Panc1 (cell line): ENCODE data around the gene ARL2BP. TPM values are rescaled to one million over a fixed set of nuclear protein-coding genes. Genes with fewer than 3 reads are reported as not detected.
"Not testable (repeated sequence)": the region's sequence is repeated elsewhere in the genome, so short reads cannot be mapped to it uniquely, and the experiment has no call there.

Experiments
- ATAC-seq: fragments of 200-7000 bp; cut with Tn5 transposase; 2 replicates; pipeline ENCODE4 v1.9.1; 2020; ENCODE audit warnings: mild to moderate bottlenecking, moderate library complexity
- BruUV-seq: library from RNA; stranded (reverse); fragments of 400-500 nt; replicated peaks from 2 replicates; lab custom pipeline; 2021; lab: Mats Ljungman, UMichigan
- CTCF ChIA-PET: fragments of 300-600 bp; sonication (Branson Sonifier 250); formaldehyde crosslinking; loops from one replicate; lab custom pipeline; 2022; ENCODE audit warnings: antibody characterized with exemption; lab: Charles Lee
- POLR2A ChIA-PET: fragments of 300-600 bp; sonication (Branson Sonifier 250); formaldehyde crosslinking; loops from one replicate; lab custom pipeline; 2022; ENCODE audit warnings: antibody characterized with exemption; lab: Charles Lee
- DNase-seq: peaks from one replicate; pipeline ENCODE4 v3.0.0-alpha.2; 2010; ENCODE audit warnings: low read depth, low spot score
- H3K27ac ChIP-seq: 2 replicates; pipeline ENCODE4 v1.5.1; 2011; ENCODE audit warnings: mild to moderate bottlenecking, low read length, inconsistent platforms
- H3K27me3 ChIP-seq: fragments of 200-500 bp; sonication (Bioruptor generic); 2 replicates; pipeline ENCODE4 v1.6.0; 2014; ENCODE audit warnings: low read length, inconsistent platforms; ENCODE audit not compliant: control insufficient read depth, insufficient read depth
- H3K36me3 ChIP-seq: fragments of 200-500 bp; sonication (Bioruptor generic); 2 replicates; pipeline ENCODE4 v1.5.1; 2014; ENCODE audit warnings: inconsistent platforms, mild to moderate bottlenecking, low read length, moderate library complexity; ENCODE audit not compliant: control insufficient read depth, insufficient read depth
- H3K4me1 ChIP-seq: 2 replicates; pipeline ENCODE4 v1.5.1; 2011; ENCODE audit warnings: inconsistent platforms, mild to moderate bottlenecking, low read length, moderate library complexity; ENCODE audit not compliant: control insufficient read depth, insufficient read depth
- H3K4me3 ChIP-seq, 2 experiments: 2 replicates each; pipeline ENCODE4 v1.5.1; 2011 to 2012; ENCODE audit warnings: low read depth in 2 of 2, low read length in 2 of 2, mild to moderate bottlenecking in 2 of 2, inconsistent platforms in 1 of 2, moderate library complexity in 1 of 2
- H3K9me3 ChIP-seq: fragments of 200-500 bp; sonication (Bioruptor generic); 2 replicates; pipeline ENCODE4 v1.5.1; 2014; ENCODE audit warnings: low read depth, mild to moderate bottlenecking, inconsistent platforms, low read length, moderate library complexity; ENCODE audit not compliant: control insufficient read depth, insufficient read depth
- CTCF ChIP-seq: fragments of 450-650 bp; IDR thresholded peaks from 2 replicates; pipeline ENCODE4 v1.5.1; 2017; ENCODE audit warnings: mild to moderate bottlenecking
- POLR2AphosphoS5 ChIP-seq: IDR thresholded peaks from 2 replicates; pipeline ENCODE4 v1.6.1; 2012; ENCODE audit warnings: mild to moderate bottlenecking, low read depth, low read length, moderate library complexity
- REST ChIP-seq, 2 experiments: IDR thresholded peaks; 2 replicates each; pipeline ENCODE4 v1.6.1; 2011 to 2012; ENCODE audit warnings: low read depth in 2 of 2, control low read depth in 1 of 2, low read length in 1 of 2, mild to moderate bottlenecking in 1 of 2, moderate library complexity in 1 of 2; ENCODE audit not compliant: insufficient read depth in 1 of 2
- SIN3A ChIP-seq: IDR thresholded peaks from 2 replicates; pipeline ENCODE4 v1.6.1; 2012; ENCODE audit warnings: low read depth, mild to moderate bottlenecking, low read length, moderate library complexity, borderline replicate concordance; ENCODE audit not compliant: insufficient read depth
- TCF7L2 ChIP-seq: IDR thresholded peaks from 2 replicates; pipeline ENCODE4 v1.6.1; 2011; ENCODE audit warnings: mild to moderate bottlenecking, low read depth, low read length, inconsistent platforms
- in situ Hi-C: cut with HindIII; loops from 2 replicates; pipeline ENCODE4 v1.10.0; 2016; ENCODE audit warnings: low sequenced_read_pairs, low pct_unique_long_range_greater_than_20kb
- intact Hi-C: fragments of 100-400 bp; cut with micrococcal nuclease; formaldehyde crosslinking; loops from one replicate; pipeline ENCODE4 v1.10.0; 2022; ENCODE audit not compliant: unreplicated experiment
- total RNA-seq: library from RNA; stranded (reverse); gene quantifications from one replicate; pipeline ENCODE4 v1.2.1, GENCODE V29; 2021; ENCODE audit not compliant: unreplicated experiment

The ARL2BP gene
- total RNA-seq, 1 experiment from 2014 or later = 47.7 TPM

GRCh38 chr16:57266531-57267260, 21.6 kb downstream of the ARL2BP start:
- ChIA-PET POLR2A (no interaction called here), CTCF (no interaction called here)
- in situ Hi-C loops = no loop called here
- intact Hi-C loops = no loop called here
- TF ChIP-seq CTCF (no peak), POLR2AphosphoS5 (no peak), REST (IDR thresholded peaks at IDR 0.05; ENCODE audit: insufficient read depth in 1 of 2, low read depth in 2 of 2, low read length in 1 of 2) (no peak), SIN3A (no peak), TCF7L2 (no peak)
- H3K36me3 ChIP-seq = no peaks in the 10 kb centered on the region
- no peak overlapping the region for H3K27ac ChIP-seq
- H3K4me1 ChIP-seq = peaks cover 6% of the 10 kb centered on the region
- ATAC-seq (no peak), DNase-seq (no peak)
- no TSS peak for BruUV-seq
- H3K27me3 ChIP-seq = no peaks in the 10 kb centered on the region
- H3K9me3 ChIP-seq = no peaks in the 10 kb centered on the region
- no peak overlapping the region for H3K4me3 ChIP-seq

- DNase-seq, H3K27ac ChIP-seq, in situ Hi-C loops, H3K4me3 ChIP-seq, H3K27me3 ChIP-seq, H3K36me3 ChIP-seq, intact Hi-C loops, BruUV-seq, H3K9me3 ChIP-seq, POLR2A ChIA-PET, ATAC-seq, H3K4me1 ChIP-seq: not testable (repeated sequence)
- CTCF ChIA-PET = interaction anchor here (0.7 kb wide), 1 partner anchor 134 kb away, joined by 5 read pairs; no protein-coding TSS in a partner anchor
Measured at GRCh38 chr16:57267343-57267742, 22.3 kb downstream of the ARL2BP start.
